Measurements from ENCODE around the gene CCDC13. TPM values are rescaled to one million over a fixed set of nuclear protein-coding genes. Genes with fewer than 3 reads are reported as not detected.
A peak's percentile ranks its signal among the peaks of the same experiment; 100 is the strongest.

CCDC13 gene
- total and polyA plus RNA-seq, 2 experiments from 2014 or later = 0.22 to 1.1 TPM

GRCh38 chr3:42723219-42723618, 49.8 kb downstream of the CCDC13 start:
- Histone ChIP-seq H3K4me3 (no peak overlapping the region), H3K9me2 (ENCODE audit: insufficient read depth) (no peaks in the 10 kb centered on the region), H3K27ac (no peak overlapping the region), H3K9me3 (ENCODE audit: low read depth) (no peaks in the 10 kb centered on the region), H3K79me2 (ENCODE audit: insufficient read depth) (no peaks in the 10 kb centered on the region), H2AFZ (no peak overlapping the region), H3K4me1 (ENCODE audit: insufficient read depth) (no peaks in the 10 kb centered on the region), H4K20me1 (ENCODE audit: insufficient read depth) (no peaks in the 10 kb centered on the region), H3F3A (ENCODE audit: insufficient read depth) (no peaks in the 10 kb centered on the region), H3K27me3 (replicated peaks; ENCODE audit: insufficient read depth) (peaks cover 10% of the 10 kb centered on the region), H3K9ac (no peak overlapping the region), H3K36me3 (ENCODE audit: low read depth) (no peaks in the 10 kb centered on the region), H3K4me2 (ENCODE audit: unreplicated experiment) (no peak overlapping the region)
- no peak for TF ChIP-seq EZH2phosphoT487 (IDR thresholded peaks at IDR 0.05; ENCODE audit: insufficient read depth, low read depth)
- in situ Hi-C loops (cut with MboI) = no loop called here
- DNase-seq = peak; percentile 32
- WGBS, 2 experiments (ENCODE audit: low coverage in 1 of 2, low lambda C conversion rate in 2 of 2, missing lambda C conversion rate in 2 of 2) = 65 to 68% methylated on average over 2 of the region's 2 CpGs

Small RNA genes lying within 50 kb of the gene (small RNA-seq; reads per million reads assigned to genes)
- gene CCDC13 (ENCODE audit: low read depth, low replicate concordance) = not detected

Other genes with a start within 250 kb of the CCDC13 start
- gene SEC22C, start 191.3 kb downstream of the CCDC13 start, total RNA-seq (2014; rRNA removed; shearing (Covaris generic)) = 67.3 and 80.1 TPM in 2 replicates
- 55.9 and 56.9 TPM in 2 replicates for gene SEC22C, start 191.3 kb downstream of the CCDC13 start, polyA plus RNA-seq (2016; fragmentation: Nextera tagmentation; extraction: Ambion mirVana)
- 11.1 and 23.5 TPM in 2 replicates for gene SS18L2, start 182.4 kb downstream of the CCDC13 start, total RNA-seq (2014; rRNA removed; shearing (Covaris generic))
- gene SS18L2, start 182.4 kb downstream of the CCDC13 start, polyA plus RNA-seq (2016; fragmentation: Nextera tagmentation; extraction: Ambion mirVana) = 46.9 and 49.1 TPM in 2 replicates
- gene NKTR, start 172.6 kb downstream of the CCDC13 start, total RNA-seq (2014; rRNA removed; shearing (Covaris generic)) = 26.0 and 41.9 TPM in 2 replicates
- 25.8 and 32.6 TPM in 2 replicates for gene NKTR, start 172.6 kb downstream of the CCDC13 start, polyA plus RNA-seq (2016; fragmentation: Nextera tagmentation; extraction: Ambion mirVana)
- 65.4 and 72.8 TPM in 2 replicates for gene ZBTB47, start 119.6 kb downstream of the CCDC13 start, total RNA-seq (2014; rRNA removed; shearing (Covaris generic))
- 5.2 TPM in 2 replicates for gene ZBTB47, start 119.6 kb downstream of the CCDC13 start, polyA plus RNA-seq (2016; fragmentation: Nextera tagmentation; extraction: Ambion mirVana)
- not detected in 2 replicates for gene KLHL40, start 87.7 kb downstream of the CCDC13 start, total RNA-seq (2014; rRNA removed; shearing (Covaris generic))
- gene KLHL40, start 87.7 kb downstream of the CCDC13 start, polyA plus RNA-seq (2016; fragmentation: Nextera tagmentation; extraction: Ambion mirVana) = not detected in 2 replicates
- not detected in 2 replicates for gene HHATL, start 70.5 kb downstream of the CCDC13 start, total RNA-seq (2014; rRNA removed; shearing (Covaris generic))
- gene HHATL, start 70.5 kb downstream of the CCDC13 start, polyA plus RNA-seq (2016; fragmentation: Nextera tagmentation; extraction: Ambion mirVana) = not detected in 2 replicates
- gene HIGD1A, start 31.2 kb upstream of the CCDC13 start, total RNA-seq (2014; rRNA removed; shearing (Covaris generic)) = 154 and 173 TPM in 2 replicates
- gene HIGD1A, start 31.2 kb upstream of the CCDC13 start, polyA plus RNA-seq (2016; fragmentation: Nextera tagmentation; extraction: Ambion mirVana) = 211 and 217 TPM in 2 replicates
- 0.11 TPM in 1 of 2 replicates, not detected in the other for gene ACKR2, start 36.2 kb upstream of the CCDC13 start, total RNA-seq (2014; rRNA removed; shearing (Covaris generic))
- gene ACKR2, start 36.2 kb upstream of the CCDC13 start, polyA plus RNA-seq (2016; fragmentation: Nextera tagmentation; extraction: Ambion mirVana) = 0.23 and 0.32 TPM in 2 replicates
- not detected in 2 replicates for gene CYP8B1, start 102.6 kb upstream of the CCDC13 start, total RNA-seq (2014; rRNA removed; shearing (Covaris generic))
- not detected in 2 replicates for gene CYP8B1, start 102.6 kb upstream of the CCDC13 start, polyA plus RNA-seq (2016; fragmentation: Nextera tagmentation; extraction: Ambion mirVana)
- gene ZNF662, start 132.9 kb upstream of the CCDC13 start, total RNA-seq (2014; rRNA removed; shearing (Covaris generic)) = 1.4 and 1.5 TPM in 2 replicates
- 1.6 and 2.3 TPM in 2 replicates for gene ZNF662, start 132.9 kb upstream of the CCDC13 start, polyA plus RNA-seq (2016; fragmentation: Nextera tagmentation; extraction: Ambion mirVana)
- gene GASK1A, start 206.1 kb upstream of the CCDC13 start, total RNA-seq (2014; rRNA removed; shearing (Covaris generic)) = 0.63 and 1.8 TPM in 2 replicates
- 0.08 and 0.10 TPM in 2 replicates for gene GASK1A, start 206.1 kb upstream of the CCDC13 start, polyA plus RNA-seq (2016; fragmentation: Nextera tagmentation; extraction: Ambion mirVana)

Data from GM23248 (cell line).